Stimulated activated CD4-positive, alpha-beta T cell treated with anti-CD3 and anti-CD28 coated beads, Interleukin-12 subunit alpha, Interleukin-12 subunit beta, amount 100 ng/mL, for 4 hours (primary cell): Measurements from ENCODE around the gene CDCA4.

Source experiments
- DNase-seq: peaks from one replicate; pipeline ENCODE4 v3.0.0-alpha.2; 2020

CDCA4 gene

GRCh38 chr14:105011312-105011990, 9.4 kb downstream of the CDCA4 start:
- DNase-seq, result no peak

GRCh38 chr14:105010891-105011291, 10.0 kb downstream of the CDCA4 start:
- DNase-seq, result no peak

- DNase-seq, result no peak
Measured at GRCh38 chr14:105010106-105010505, 10.8 kb downstream of the CDCA4 start.

- no peak for DNase-seq
Measured at GRCh38 chr14:105007593-105008264, 13.2 kb downstream of the CDCA4 start.

GRCh38 chr14:105006831-105007592, 13.9 kb downstream of the CDCA4 start:
- no peak for DNase-seq

- no peak for DNase-seq
Measured at GRCh38 chr14:105005929-105006830, 14.7 kb downstream of the CDCA4 start.

GRCh38 chr14:105005329-105005928, 15.5 kb downstream of the CDCA4 start:
- DNase-seq, result no peak

GRCh38 chr14:104999361-104999760, 21.5 kb downstream of the CDCA4 start:
- no peak for DNase-seq

- DNase-seq, result no peak
Measured at GRCh38 chr14:104998801-104999200, 22.1 kb downstream of the CDCA4 start.

- no peak for DNase-seq
Measured at GRCh38 chr14:104996483-104996882, 24.4 kb downstream of the CDCA4 start.

GRCh38 chr14:104996032-104996431, 24.9 kb downstream of the CDCA4 start:
- DNase-seq, result no peak

- DNase-seq, result no peak
Measured at GRCh38 chr14:104994978-104995377, 25.9 kb downstream of the CDCA4 start.

- DNase-seq, result no peak
Measured at GRCh38 chr14:104993808-104994591, 26.9 kb downstream of the CDCA4 start.

- no peak for DNase-seq
Measured at GRCh38 chr14:104993306-104993705, 27.6 kb downstream of the CDCA4 start.

- DNase-seq, result no peak
Measured at GRCh38 chr14:104992501-104992900, 28.4 kb downstream of the CDCA4 start.

- no peak for DNase-seq
Measured at GRCh38 chr14:104991896-104992230, 29.0 kb downstream of the CDCA4 start.

GRCh38 chr14:104989951-104990303, 31.0 kb downstream of the CDCA4 start:
- no peak for DNase-seq

GRCh38 chr14:104989236-104989950, 31.5 kb downstream of the CDCA4 start:
- no peak for DNase-seq

- no peak for DNase-seq
Measured at GRCh38 chr14:104986487-104987164, 34.3 kb downstream of the CDCA4 start.

GRCh38 chr14:104985675-104986486, 35.0 kb downstream of the CDCA4 start, which contains the start of gene CLBA1:
CLBA1 (plus strand) TSS chr14:104985788; CDS start chr14:104986432, 644 bp downstream.
- DNase-seq, result peak; percentile 87
